HepG2 (cell line): ENCODE measurements around the gene SARNP. TPM values are rescaled to one million over a fixed set of nuclear protein-coding genes. Genes with fewer than 3 reads are reported as not detected.

ENCODE experiments used
- EP300 ChIP-seq, 3 experiments: sonication (generic) in 1 of 3; formaldehyde crosslinking in 1 of 3; IDR thresholded peaks; 2 replicates each; pipeline versions ENCODE4 v1.5.1 to v1.6.1; 2011 to 2020; ENCODE audit warnings: low read depth in 2 of 3, low read length in 2 of 3, borderline replicate concordance in 1 of 3, improper control_type of control experiment in 1 of 3, mild to moderate bottlenecking in 1 of 3, missing genetic modification reagents in 1 of 3, moderate library complexity in 1 of 3
- GMEB2 ChIP-seq: IDR thresholded peaks from 2 replicates; pipeline ENCODE4 v1.6.1; 2016; ENCODE audit warnings: missing biosample characterization, missing genetic modification reagents, low read depth
- ISX ChIP-seq: sonication (generic); formaldehyde crosslinking; conservative IDR thresholded peaks from 2 replicates; pipeline ENCODE4 v1.5.0; 2020; ENCODE audit warnings: missing genetic modification reagents
- JUN ChIP-seq: sonication (generic); formaldehyde crosslinking; IDR thresholded peaks from 2 replicates; pipeline ENCODE4 v1.4.0; 2020; ENCODE audit warnings: mild to moderate bottlenecking, missing genetic modification reagents
- MAZ ChIP-seq, 2 experiments: sonication (generic) in 1 of 2; formaldehyde crosslinking in 1 of 2; IDR thresholded peaks; 2 replicates each; pipeline versions ENCODE4 v1.5.0 to v1.6.1; 2012 to 2020; ENCODE audit warnings: low read depth in 2 of 2, mild to moderate bottlenecking in 2 of 2, borderline replicate concordance in 1 of 2, improper control_type of control experiment in 1 of 2, low read length in 1 of 2, missing genetic modification reagents in 1 of 2, moderate library complexity in 1 of 2
- NFKBIZ ChIP-seq: IDR thresholded peaks from 2 replicates; pipeline ENCODE4 v1.6.1; 2018; ENCODE audit warnings: missing genetic modification reagents, missing compliant biosample characterization
- NRL ChIP-seq: sonication (generic); formaldehyde crosslinking; IDR thresholded peaks from 2 replicates; pipeline ENCODE4 v1.5.0; 2020; ENCODE audit warnings: missing genetic modification reagents, mild to moderate bottlenecking, moderate library complexity, borderline replicate concordance
- PHF8 ChIP-seq: sonication (generic); formaldehyde crosslinking; IDR thresholded peaks from 2 replicates; pipeline ENCODE4 v1.5.0; 2020; ENCODE audit warnings: missing genetic modification reagents
- SRF ChIP-seq: IDR thresholded peaks from 2 replicates; pipeline ENCODE4 v1.6.1; 2011; ENCODE audit warnings: mild to moderate bottlenecking, low read depth, low read length, moderate library complexity
- TRIM22 ChIP-seq: fragments of 450-650 bp; IDR thresholded peaks from 2 replicates; pipeline ENCODE4 v1.6.1; 2017
- TSC22D2 ChIP-seq: sonication (generic); formaldehyde crosslinking; IDR thresholded peaks from 2 replicates; pipeline ENCODE4 v1.5.1; 2020; ENCODE audit warnings: missing genetic modification reagents, mild to moderate bottlenecking, borderline replicate concordance
- ZNF160 ChIP-seq: sonication (generic); formaldehyde crosslinking; IDR thresholded peaks from 2 replicates; pipeline ENCODE4 v1.8.0; 2022; ENCODE audit warnings: mild to moderate bottlenecking, inconsistent platforms, missing genetic modification reagents
- ZNF18 ChIP-seq: sonication (generic); formaldehyde crosslinking; IDR thresholded peaks from 2 replicates; pipeline ENCODE4 v1.8.0; 2022; ENCODE audit warnings: mild to moderate bottlenecking, missing genetic modification reagents; ENCODE audit not compliant: insufficient replicate concordance
- ZNF232 ChIP-seq: sonication (generic); formaldehyde crosslinking; IDR thresholded peaks from 2 replicates; pipeline ENCODE4 v1.4.0; 2020; ENCODE audit warnings: missing genetic modification reagents, borderline replicate concordance
- ZNF343 ChIP-seq: sonication (generic); formaldehyde crosslinking; IDR thresholded peaks from 2 replicates; pipeline ENCODE4 v1.4.0; 2020; ENCODE audit warnings: mild to moderate bottlenecking, missing genetic modification reagents
- ZNF496 ChIP-seq: sonication (generic); formaldehyde crosslinking; IDR thresholded peaks from 2 replicates; pipeline ENCODE4 v1.8.1; 2023; ENCODE audit warnings: mild to moderate bottlenecking, moderate library complexity, missing genetic modification reagents; ENCODE audit not compliant: insufficient replicate concordance
- ZNF513 ChIP-seq: sonication (generic); formaldehyde crosslinking; conservative IDR thresholded peaks from 2 replicates; pipeline ENCODE4 v1.5.0; 2020; ENCODE audit warnings: missing genetic modification reagents
- ZNF570 ChIP-seq: sonication (generic); formaldehyde crosslinking; IDR thresholded peaks from 2 replicates; pipeline ENCODE4 v1.4.0; 2020; ENCODE audit warnings: mild to moderate bottlenecking, missing genetic modification reagents, borderline replicate concordance
- ZNF607 ChIP-seq: sonication (generic); formaldehyde crosslinking; IDR thresholded peaks from 2 replicates; pipeline ENCODE4 v1.5.1; 2020; ENCODE audit warnings: missing genetic modification reagents, mild to moderate bottlenecking, borderline replicate concordance
- ZNF704 ChIP-seq: sonication (generic); formaldehyde crosslinking; IDR thresholded peaks from 2 replicates; pipeline ENCODE4 v1.8.1; 2023; ENCODE audit warnings: mild to moderate bottlenecking, inconsistent platforms, moderate library complexity, missing genetic modification reagents, borderline replicate concordance
- polyA plus RNA-seq, 8 experiments: library from polyadenylated mRNA; depleted of rRNA in 3 of 8; stranded (reverse) in 7 of 8; unstranded in 1 of 8; fragments of >200 nt; fragmentation: Illumina TruSeq in 4 of 8; extraction: Trizol in 4 of 8; gene quantifications; 2 replicates each; pipeline versions ENCODE4 v1.2.1 to v1.2.3, GENCODE V29; 2011 to 2016; ENCODE audit warnings: low read depth in 4 of 8, missing spikeins in 1 of 8, mixed read lengths in 1 of 8; ENCODE audit not compliant: insufficient read depth in 1 of 8
- total RNA-seq, 5 experiments: library from RNA; depleted of rRNA; stranded (reverse); fragments of >200 nt; fragmentation: Illumina TruSeq; extraction: Trizol; gene quantifications; 2 replicates each; pipeline ENCODE4 v1.2.3, GENCODE V29; 2016; ENCODE audit warnings: low read depth in 1 of 5

Gene SARNP
- total and polyA plus RNA-seq, 2 of the 13 experiments (the other 11 are each of a cell fraction or from before 2014, with no cell fraction given), result 59.0 to 95.4 TPM

- peak; percentile 42; the same call in 1 of the 2 replicates for TF ChIP-seq ZNF607 (CRISPR knock-in tag)
- 0 out of 2 replicates have a peak, but pooled peaks have one; percentile 9 for TF ChIP-seq JUN (CRISPR knock-in tag)
- no peak for TF ChIP-seq TRIM22
- 0 out of 2 replicates have a peak, but pooled peaks have one; percentile 4 for TF ChIP-seq ISX (CRISPR knock-in tag)
- no peak for TF ChIP-seq ZNF160 (CRISPR knock-in tag)
- TF ChIP-seq MAZ (IDR thresholded peaks at IDR 0.05; ENCODE audit: borderline replicate concordance, low read depth, low read length), result no peak
- peak; percentile 56; the same call in 1 of the 2 replicates for TF ChIP-seq MAZ (CRISPR knock-in tag; IDR thresholded peaks at IDR 0.05; ENCODE audit: low read depth)
- TF ChIP-seq ZNF496 (CRISPR knock-in tag), result no peak
- TF ChIP-seq ZNF18 (CRISPR knock-in tag), result peak; percentile 64
- TF ChIP-seq EP300 (IDR thresholded peaks at IDR 0.05; ENCODE audit: low read depth in 2 of 2, low read length in 2 of 2), result no peak
- TF ChIP-seq EP300 (CRISPR knock-in tag; IDR thresholded peaks at IDR 0.05; ENCODE audit: borderline replicate concordance), result no peak; the same call in 1 of the 2 replicates
- TF ChIP-seq PHF8, result no peak
- no peak for TF ChIP-seq TSC22D2 (CRISPR knock-in tag)
- TF ChIP-seq NRL (CRISPR knock-in tag), result no peak
- no peak for TF ChIP-seq ZNF513 (CRISPR knock-in tag)
- no peak for TF ChIP-seq SRF
- no peak for TF ChIP-seq GMEB2 (CRISPR knock-in tag)
- no peak for TF ChIP-seq NFKBIZ (CRISPR knock-in tag)
- TF ChIP-seq ZNF232 (CRISPR knock-in tag), result no peak
- 0 out of 2 replicates have a peak, but pooled peaks have one; percentile 28 for TF ChIP-seq ZNF343 (CRISPR knock-in tag)
- TF ChIP-seq ZNF704, result no peak
- no peak for TF ChIP-seq ZNF570
These were observed 12.6 kb upstream of the SARNP start (continued) for GRCh38 chr12:55829967-55830600.
